OCI-LY3 (cell line): ENCODE measurements around the gene LYPLA2.
"Not testable (repeated sequence)": the region's sequence is repeated elsewhere in the genome, so short reads cannot be mapped to it uniquely, and the experiment has no call there.

Experiments used
- H2AFZ ChIP-seq: fragments of 200-600, 300-600 bp; shearing (Covaris generic); 2 replicates; pipeline ENCODE4 v1.6.0; 2014; ENCODE audit warnings: antibody characterized with exemption, low read depth, low read length
- H3K27ac ChIP-seq: fragments of 200-600, 300-600 bp; sonication (generic); 2 replicates; pipeline ENCODE4 v1.5.1; 2014; ENCODE audit warnings: mild to moderate bottlenecking, low read length, moderate library complexity, mixed read lengths
- H3K27me3 ChIP-seq: fragments of 200-600, 300-600 bp; sonication (generic); 2 replicates; pipeline ENCODE4 v1.6.1; 2014; ENCODE audit warnings: low read depth, low read length, mixed read lengths
- H3K36me3 ChIP-seq: fragments of 200-600, 300-600 bp; sonication (generic); replicated peaks from 2 replicates; pipeline ENCODE3; 2014; ENCODE audit warnings: low read depth, low read length, mixed read lengths
- H3K4me1 ChIP-seq: fragments of 300-600, 200-600 bp; sonication (generic); 2 replicates; pipeline ENCODE4 v1.6.1; 2014; ENCODE audit warnings: low read length, mixed read lengths
- H3K4me2 ChIP-seq: fragments of 200-600, 300-600 bp; sonication (generic); 2 replicates; pipeline ENCODE4 v1.6.1; 2014; ENCODE audit warnings: low read length, mixed read lengths
- H3K4me3 ChIP-seq: fragments of 300-600, 200-600 bp; sonication (generic); 2 replicates; pipeline ENCODE4 v1.5.1; 2014; ENCODE audit warnings: antibody characterized with exemption, mild to moderate bottlenecking, low read length, moderate library complexity
- H3K79me2 ChIP-seq: fragments of 300-600, 200-600 bp; shearing (Covaris generic); 2 replicates; pipeline ENCODE4 v1.6.1; 2014; ENCODE audit warnings: mild to moderate bottlenecking, low read length, mixed read lengths
- H3K9ac ChIP-seq: fragments of 300-600, 200-600 bp; shearing (Covaris generic); 2 replicates; pipeline ENCODE4 v1.6.0; 2014; ENCODE audit warnings: mild to moderate bottlenecking, low read length, moderate library complexity
- H3K9me3 ChIP-seq: fragments of 200-600, 300-600 bp; shearing (Covaris generic); 2 replicates; pipeline ENCODE4 v1.6.1; 2014; ENCODE audit warnings: low read length, mixed read lengths; ENCODE audit not compliant: insufficient read depth
- H4K20me1 ChIP-seq: fragments of 200-600, 300-600 bp; sonication (generic); 2 replicates; pipeline ENCODE4 v1.6.1; 2016; ENCODE audit warnings: low read length, mixed read lengths; ENCODE audit not compliant: insufficient read depth
- EZH2phosphoT487 ChIP-seq: fragments of 200-600 bp; shearing (Covaris generic); IDR thresholded peaks from 2 replicates; pipeline ENCODE4 v1.6.1; 2018; ENCODE audit warnings: antibody characterized with exemption, mixed run types, low read depth
- TF ChIP-seq, protein P1 (sequence below): fragments of 200-600, 300-600 bp; sonication (generic); IDR thresholded peaks from 2 replicates; pipeline ENCODE4 v1.5.1; 2014; ENCODE audit warnings: antibody characterized with exemption, low read length, low read depth

The LYPLA2 gene

GRCh38 chr1:23827717-23828116 lies 36.8 kb downstream of the LYPLA2 start:
- Histone ChIP-seq H4K20me1 (no peaks in the 10 kb centered on the region), H3K4me3 (no peak overlapping the region), H3K4me2 (no peak overlapping the region), H3K27ac (no peak overlapping the region), H3K36me3 (no peaks in the 10 kb centered on the region), H3K27me3 (no peaks in the 10 kb centered on the region), H2AFZ (no peak overlapping the region), H3K79me2 (peaks cover 14% of the 10 kb centered on the region), H3K9ac (no peak overlapping the region), H3K4me1 (peaks cover 6% of the 10 kb centered on the region; the same call in 1 of the 2 replicates), H3K9me3 (no peaks in the 10 kb centered on the region)
- TF ChIP-seq, protein P1, sequence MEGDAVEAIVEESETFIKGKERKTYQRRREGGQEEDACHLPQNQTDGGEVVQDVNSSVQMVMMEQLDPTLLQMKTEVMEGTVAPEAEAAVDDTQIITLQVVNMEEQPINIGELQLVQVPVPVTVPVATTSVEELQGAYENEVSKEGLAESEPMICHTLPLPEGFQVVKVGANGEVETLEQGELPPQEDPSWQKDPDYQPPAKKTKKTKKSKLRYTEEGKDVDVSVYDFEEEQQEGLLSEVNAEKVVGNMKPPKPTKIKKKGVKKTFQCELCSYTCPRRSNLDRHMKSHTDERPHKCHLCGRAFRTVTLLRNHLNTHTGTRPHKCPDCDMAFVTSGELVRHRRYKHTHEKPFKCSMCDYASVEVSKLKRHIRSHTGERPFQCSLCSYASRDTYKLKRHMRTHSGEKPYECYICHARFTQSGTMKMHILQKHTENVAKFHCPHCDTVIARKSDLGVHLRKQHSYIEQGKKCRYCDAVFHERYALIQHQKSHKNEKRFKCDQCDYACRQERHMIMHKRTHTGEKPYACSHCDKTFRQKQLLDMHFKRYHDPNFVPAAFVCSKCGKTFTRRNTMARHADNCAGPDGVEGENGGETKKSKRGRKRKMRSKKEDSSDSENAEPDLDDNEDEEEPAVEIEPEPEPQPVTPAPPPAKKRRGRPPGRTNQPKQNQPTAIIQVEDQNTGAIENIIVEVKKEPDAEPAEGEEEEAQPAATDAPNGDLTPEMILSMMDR = no peak
- no peak for TF ChIP-seq EZH2phosphoT487

DNA sequence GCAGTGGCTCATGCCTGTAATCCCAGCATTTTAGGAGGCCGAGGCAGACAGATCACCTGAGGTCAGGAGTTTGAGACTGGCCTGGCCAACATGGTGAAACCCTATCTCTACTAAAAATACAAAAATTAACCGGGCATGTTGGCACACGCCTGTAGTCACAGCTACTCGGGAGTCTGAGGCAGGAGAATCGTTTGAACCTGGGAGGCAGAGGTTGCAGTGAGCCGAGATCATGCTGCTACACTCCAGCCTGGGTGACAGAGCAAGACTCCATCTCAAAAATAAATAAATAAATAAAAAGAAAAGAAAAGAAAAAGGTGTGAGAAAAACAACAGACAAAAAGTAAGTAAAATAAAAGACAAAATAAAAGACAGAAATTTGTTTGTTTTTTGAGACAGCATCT lies 43.2 kb downstream of the LYPLA2 start:
- not testable (repeated sequence) for H3K9me3 ChIP-seq, H4K20me1 ChIP-seq, H3K4me3 ChIP-seq, H3K79me2 ChIP-seq, H3K36me3 ChIP-seq, H3K4me2 ChIP-seq, H3K27ac ChIP-seq, H3K9ac ChIP-seq, H2AFZ ChIP-seq, H3K27me3 ChIP-seq
- peaks cover 15% of the 10 kb centered on the region for H3K4me1 ChIP-seq

GRCh38 chr1:23836037-23836436 lies 45.1 kb downstream of the LYPLA2 start:
- no peaks in the 10 kb centered on the region for H3K27me3 ChIP-seq

DNA sequence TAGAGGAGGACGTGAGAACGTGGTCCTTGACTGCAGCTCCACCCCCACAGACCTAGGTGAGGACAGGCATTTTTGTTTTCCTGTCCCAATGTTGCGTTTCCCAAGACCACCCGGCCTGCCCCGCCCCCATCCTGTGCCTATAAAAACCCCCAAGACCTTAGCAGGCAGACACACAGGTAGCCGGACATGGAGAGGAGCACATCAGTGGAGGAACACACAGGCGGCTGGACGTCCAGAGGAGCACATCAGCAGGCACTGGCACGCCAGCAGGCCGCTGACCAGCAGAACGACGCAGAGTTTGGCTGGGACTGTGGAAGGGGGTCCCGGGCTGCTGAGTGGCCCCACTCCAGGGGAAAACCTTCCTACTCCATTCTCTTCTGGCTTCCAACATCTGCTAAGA lies 47.0 kb downstream of the LYPLA2 start:
- H2AFZ ChIP-seq = peak overlapping the region; percentile 66
- peak overlapping the region; percentile 71 for H3K4me3 ChIP-seq

More at GRCh38 chr1:23836037-23836436, 45.1 kb downstream of the LYPLA2 start:
- TF ChIP-seq, protein P1 = no peak
- TF ChIP-seq EZH2phosphoT487 = no peak
- Histone ChIP-seq H3K4me2 (no peak overlapping the region; the same call in 1 of the 2 replicates), H2AFZ (no peak overlapping the region), H3K9ac (no peak overlapping the region), H3K27ac (no peak overlapping the region), H3K9me3 (no peaks in the 10 kb centered on the region), H3K4me3 (no peak overlapping the region), H4K20me1 (no peaks in the 10 kb centered on the region), H3K4me1 (peaks cover 15% of the 10 kb centered on the region), H3K79me2 (no peaks in the 10 kb centered on the region), H3K36me3 (no peaks in the 10 kb centered on the region)

More for the DNA sequence above, 47.0 kb downstream of the LYPLA2 start:
- H3K27me3 ChIP-seq = no peaks in the 10 kb centered on the region
- TF ChIP-seq, protein P1 = no peak
- TF ChIP-seq EZH2phosphoT487 = no peak
- no peaks in the 10 kb centered on the region for H3K36me3 ChIP-seq
- no peak overlapping the region for H3K27ac ChIP-seq
- peaks cover 15% of the 10 kb centered on the region for H3K4me1 ChIP-seq
- peak overlapping the region; percentile 30; the same call in 1 of the 2 replicates for H3K9ac ChIP-seq
- no peaks in the 10 kb centered on the region for H3K79me2 ChIP-seq
- H4K20me1 ChIP-seq = no peaks in the 10 kb centered on the region
- H3K9me3 ChIP-seq = no peaks in the 10 kb centered on the region
- peak overlapping the region; percentile 89 for H3K4me2 ChIP-seq
